ENCODE measurements around the gene STK33.

DNA sequence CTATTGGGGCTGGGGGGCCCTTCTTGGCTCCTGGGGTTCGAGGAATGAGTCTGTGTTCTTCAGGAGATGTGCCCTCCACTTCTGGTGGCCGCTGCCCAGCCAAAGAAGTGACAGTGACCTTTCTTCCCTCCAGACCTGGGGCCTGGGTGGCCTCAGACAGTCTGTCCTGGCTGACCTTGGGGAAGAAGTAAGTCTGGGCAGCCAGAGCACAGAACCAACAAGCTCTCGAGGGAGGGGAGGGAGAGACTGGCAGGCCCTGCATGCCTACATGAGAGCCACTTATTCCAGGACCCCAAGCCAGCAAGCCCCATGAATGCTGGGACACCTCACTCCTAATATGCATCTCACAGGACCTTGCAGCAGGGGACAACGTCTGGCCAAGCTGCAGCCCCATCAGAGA lies 27.1 kb upstream of the STK33 start:
- TF ChIP-seq, protein P1, sequence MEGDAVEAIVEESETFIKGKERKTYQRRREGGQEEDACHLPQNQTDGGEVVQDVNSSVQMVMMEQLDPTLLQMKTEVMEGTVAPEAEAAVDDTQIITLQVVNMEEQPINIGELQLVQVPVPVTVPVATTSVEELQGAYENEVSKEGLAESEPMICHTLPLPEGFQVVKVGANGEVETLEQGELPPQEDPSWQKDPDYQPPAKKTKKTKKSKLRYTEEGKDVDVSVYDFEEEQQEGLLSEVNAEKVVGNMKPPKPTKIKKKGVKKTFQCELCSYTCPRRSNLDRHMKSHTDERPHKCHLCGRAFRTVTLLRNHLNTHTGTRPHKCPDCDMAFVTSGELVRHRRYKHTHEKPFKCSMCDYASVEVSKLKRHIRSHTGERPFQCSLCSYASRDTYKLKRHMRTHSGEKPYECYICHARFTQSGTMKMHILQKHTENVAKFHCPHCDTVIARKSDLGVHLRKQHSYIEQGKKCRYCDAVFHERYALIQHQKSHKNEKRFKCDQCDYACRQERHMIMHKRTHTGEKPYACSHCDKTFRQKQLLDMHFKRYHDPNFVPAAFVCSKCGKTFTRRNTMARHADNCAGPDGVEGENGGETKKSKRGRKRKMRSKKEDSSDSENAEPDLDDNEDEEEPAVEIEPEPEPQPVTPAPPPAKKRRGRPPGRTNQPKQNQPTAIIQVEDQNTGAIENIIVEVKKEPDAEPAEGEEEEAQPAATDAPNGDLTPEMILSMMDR (IDR thresholded peaks at IDR 0.05) = no peak
- no peak for TF ChIP-seq POLR2A (IDR thresholded peaks at IDR 0.05)
